Ovary (tissue), 9 donors: ENCODE data around the gene CLNK. TPM values are rescaled to one million over a fixed set of nuclear protein-coding genes. Genes with fewer than 3 reads are reported as not detected.

Experiments
- DNase-seq, 5 donors: peaks; one replicate each; pipeline ENCODE4 v3.0.0-alpha.2; 2019 to 2020
- H3K27ac ChIP-seq, 2 donors: fragments of 200-600 bp; one replicate each; pipeline versions ENCODE4 v1.5.1 to v1.8.0; 2019 to 2022
- H3K27me3 ChIP-seq: fragments of 200-600 bp; one replicate; pipeline ENCODE4 v1.8.0; 2022
- H3K36me3 ChIP-seq: fragments of 200-600 bp; sonication (generic); one replicate; pipeline ENCODE4 v1.5.1; 2019
- H3K4me1 ChIP-seq: one replicate; pipeline ENCODE4 v1.8.1; 2013; ENCODE audit warnings: mild to moderate bottlenecking, moderate library complexity; ENCODE audit not compliant: insufficient read depth
- H3K4me3 ChIP-seq: fragments of 200-600 bp; sonication (generic); one replicate; pipeline ENCODE4 v1.5.1; 2017
- H3K9me3 ChIP-seq, 2 donors: fragments of 200-600 bp in 1 of 2; sonication (generic) in 1 of 2; one replicate each; pipeline versions ENCODE4 v1.5.1 to v1.8.1; 2013 to 2019; ENCODE audit warnings: mild to moderate bottlenecking in 1 of 2, moderate library complexity in 1 of 2
- EP300 ChIP-seq: sonication (generic); formaldehyde crosslinking; IDR thresholded peaks from one replicate; pipeline ENCODE4 v1.6.1; 2017; ENCODE audit warnings: antibody characterized with exemption
- POLR2A ChIP-seq: fragments of 450-650 bp; IDR thresholded peaks from one replicate; pipeline ENCODE4 v1.6.1; 2017; ENCODE audit warnings: antibody characterized with exemption, mild to moderate bottlenecking, moderate library complexity
- WGBS, 3 donors: extraction: QIAGEN DNeasy Blood & Tissue Kit in 1 of 3; methylation state at CpG; one replicate each; pipeline versions ENCODE4 v1.1.5 to v1.1.7; 2013 to 2017; 5-methylcytosine and 5-hydroxymethylcytosine counted together
- intact Hi-C, 4 donors: fragments of 100-400 bp; cut with DNase I; formaldehyde crosslinking; loops; one replicate each; pipeline versions ENCODE4 v1.11.0 to v1.15.1; 2022 to 2023
- polyA plus RNA-seq, 2 donors: library from polyadenylated mRNA; stranded (reverse); fragments of 200-250 nt in 1 of 2; fragments of 350-450 nt in 1 of 2; fragmentation: Illumina TruSeq in 1 of 2; extraction: RNeasy Lipid Tissue Mini Kit (QIAGEN cat#74804) in 1 of 2; gene quantifications; one replicate each; pipeline ENCODE4 v1.2.3, GENCODE V29; 2013 to 2014
- total RNA-seq, 7 donors: library from RNA; depleted of rRNA in 2 of 7; stranded (reverse); fragments of >200 nt in 2 of 7; fragmentation: NEBNext Ultra II Directional in 3 of 7; extraction: Animal tissue kit (Norgen Biotek cat#: 25700) in 3 of 7; gene quantifications; one replicate each; pipeline versions ENCODE4 v1.1.0 to v1.2.4, GENCODE V29; 2016 to 2023
- TF ChIP-seq, protein P1 (sequence below), 3 donors: fragments of 450-650 bp in 2 of 3; fragments of 200-600 bp in 1 of 3; IDR thresholded peaks; one replicate each; pipeline versions ENCODE4 v1.5.1 to v1.8.0; 2016 to 2022; ENCODE audit warnings: antibody characterized with exemption in 3 of 3, mild to moderate bottlenecking in 1 of 3
- donor health status: DM: no; HTN: no; CAD: no; lungs with moderate emphysema.
- donor health status: DM: no; HTN: no; CAD: no.
- donor health status: Bipolar disorder and iron deficiency.
- donor health status: DM: yes; HTN: yes; CAD: no.
- donor health status: DM: no; HTN: no; CAD: no.
- donor health status: DM: yes; HTN: yes; CAD: no.

The CLNK gene
- total and polyA plus RNA-seq, 9 donors: 0.10 to 0.23 (median 0.22) TPM; not detected in 6

DNA sequence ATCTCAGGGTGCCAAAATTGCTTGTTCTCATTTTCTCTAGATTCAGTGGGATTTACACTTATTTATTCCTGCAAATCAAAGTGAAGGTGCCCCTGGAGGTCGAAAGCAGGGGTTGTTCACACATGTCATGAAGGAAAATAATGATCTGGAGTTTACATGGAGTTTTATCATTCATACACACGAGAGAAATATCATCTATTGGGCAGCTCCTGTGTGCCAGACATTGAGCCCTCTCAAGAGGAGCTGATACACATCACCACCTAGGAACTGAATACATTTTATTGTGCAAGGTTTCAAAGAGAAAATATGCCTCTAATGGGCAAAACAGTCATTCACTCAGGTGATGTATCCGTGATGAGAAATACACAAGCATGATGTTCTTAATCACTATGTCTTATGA lies 23.5 kb downstream of the CLNK start:
- DNase-seq: no peak
- H3K36me3 ChIP-seq: no peaks in the 10 kb centered on the region
- H3K9me3 ChIP-seq: no peaks in the 10 kb centered on the region
- H3K27me3 ChIP-seq: no peaks in the 10 kb centered on the region
- no peaks in the 10 kb centered on the region for H3K4me1 ChIP-seq
- no peak for TF ChIP-seq POLR2A
- TF ChIP-seq, protein P1, sequence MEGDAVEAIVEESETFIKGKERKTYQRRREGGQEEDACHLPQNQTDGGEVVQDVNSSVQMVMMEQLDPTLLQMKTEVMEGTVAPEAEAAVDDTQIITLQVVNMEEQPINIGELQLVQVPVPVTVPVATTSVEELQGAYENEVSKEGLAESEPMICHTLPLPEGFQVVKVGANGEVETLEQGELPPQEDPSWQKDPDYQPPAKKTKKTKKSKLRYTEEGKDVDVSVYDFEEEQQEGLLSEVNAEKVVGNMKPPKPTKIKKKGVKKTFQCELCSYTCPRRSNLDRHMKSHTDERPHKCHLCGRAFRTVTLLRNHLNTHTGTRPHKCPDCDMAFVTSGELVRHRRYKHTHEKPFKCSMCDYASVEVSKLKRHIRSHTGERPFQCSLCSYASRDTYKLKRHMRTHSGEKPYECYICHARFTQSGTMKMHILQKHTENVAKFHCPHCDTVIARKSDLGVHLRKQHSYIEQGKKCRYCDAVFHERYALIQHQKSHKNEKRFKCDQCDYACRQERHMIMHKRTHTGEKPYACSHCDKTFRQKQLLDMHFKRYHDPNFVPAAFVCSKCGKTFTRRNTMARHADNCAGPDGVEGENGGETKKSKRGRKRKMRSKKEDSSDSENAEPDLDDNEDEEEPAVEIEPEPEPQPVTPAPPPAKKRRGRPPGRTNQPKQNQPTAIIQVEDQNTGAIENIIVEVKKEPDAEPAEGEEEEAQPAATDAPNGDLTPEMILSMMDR (IDR thresholded peaks at IDR 0.05): no peak
- no peak for TF ChIP-seq EP300
- 80 to 86% (median 83%) methylated on average over 3 of the region's 3 CpGs for WGBS, 3 donors
- H3K27ac ChIP-seq: no peak overlapping the region
- no peak overlapping the region for H3K4me3 ChIP-seq
- intact Hi-C loops: no loop called here

DNA sequence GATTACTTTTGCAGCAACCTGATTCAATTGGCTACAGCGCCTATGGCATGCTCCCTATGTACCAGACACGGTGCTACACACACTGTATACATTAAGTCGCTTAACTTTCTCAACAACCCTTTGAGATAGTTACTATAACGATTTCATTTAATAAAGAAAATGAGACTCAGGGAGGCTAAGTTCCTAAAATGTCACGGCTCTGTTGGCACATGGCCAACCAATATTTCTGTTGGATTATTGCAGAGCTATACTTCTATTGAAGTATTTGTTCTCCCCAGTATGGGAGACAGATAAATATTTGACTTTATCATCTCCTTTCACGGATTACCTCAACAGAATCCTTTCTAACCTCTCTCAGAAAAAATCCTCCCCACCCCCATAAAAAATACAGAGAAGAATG lies 25.3 kb downstream of the CLNK start:
- Histone ChIP-seq H3K4me1 (no peaks in the 10 kb centered on the region), H3K36me3 (no peaks in the 10 kb centered on the region), H3K27me3 (no peaks in the 10 kb centered on the region), H3K9me3 (no peaks in the 10 kb centered on the region), H3K4me3 (no peak overlapping the region), H3K27ac (no peak overlapping the region)
- no peak for DNase-seq
- intact Hi-C loops: no loop called here
- TF ChIP-seq POLR2A: no peak
- TF ChIP-seq EP300: no peak
- TF ChIP-seq, protein P1 (IDR thresholded peaks at IDR 0.05): no peak
- WGBS, 3 donors: 75 to 86% (median 80%) methylated on average over 6 of the region's 6 CpGs

DNA sequence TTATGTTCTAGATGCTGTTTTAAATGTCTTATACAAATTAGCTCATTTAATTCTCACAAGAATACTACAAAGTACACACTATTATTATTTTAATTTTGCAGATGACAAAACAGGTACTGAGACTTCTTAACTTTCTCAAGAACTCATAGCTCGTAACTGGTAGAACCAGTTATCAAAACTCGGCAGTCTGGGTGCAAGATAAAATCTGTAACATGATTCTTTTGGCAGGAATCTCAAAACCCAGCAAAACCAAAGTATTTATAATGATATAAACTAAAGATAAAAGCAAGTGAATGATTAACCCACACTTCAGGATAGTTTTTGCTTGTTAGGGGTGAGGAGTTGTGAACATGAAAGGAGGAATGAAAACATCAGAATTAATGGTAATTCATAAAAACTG lies 27.6 kb downstream of the CLNK start:
- intact Hi-C loops: no loop called here
- H3K4me1 ChIP-seq: no peaks in the 10 kb centered on the region
- H3K9me3 ChIP-seq: no peaks in the 10 kb centered on the region
- H3K36me3 ChIP-seq: no peaks in the 10 kb centered on the region
- H3K27me3 ChIP-seq: no peaks in the 10 kb centered on the region
- 56 to 64% (median 60%) methylated on average over 2 of the region's 2 CpGs for WGBS, 3 donors
- no peak for DNase-seq
- TF ChIP-seq, protein P1 (IDR thresholded peaks at IDR 0.05): no peak
- no peak for TF ChIP-seq POLR2A
- no peak for TF ChIP-seq EP300
- H3K4me3 ChIP-seq: no peak overlapping the region
- no peak overlapping the region for H3K27ac ChIP-seq

DNA sequence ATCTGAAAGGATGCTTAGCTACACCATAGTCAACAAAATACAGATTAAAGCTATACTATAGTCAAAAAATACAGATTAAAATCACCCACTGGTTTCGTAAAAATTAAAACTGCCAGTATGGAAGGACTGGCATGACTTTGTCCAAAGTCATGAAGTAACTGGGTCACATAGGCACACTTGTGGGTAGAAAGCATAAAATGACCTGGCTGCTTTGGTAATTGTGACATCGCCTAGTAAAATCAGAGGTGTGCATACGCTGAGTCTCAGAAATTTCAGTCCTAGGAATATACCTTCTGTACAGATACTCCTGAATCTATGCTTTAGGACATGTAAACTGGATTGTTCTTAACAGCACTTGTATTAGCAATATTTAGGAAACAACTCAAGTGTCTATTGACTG lies 28.1 kb downstream of the CLNK start:
- H3K4me1 ChIP-seq: no peaks in the 10 kb centered on the region
- H3K27me3 ChIP-seq: no peaks in the 10 kb centered on the region
- no peaks in the 10 kb centered on the region for H3K9me3 ChIP-seq
- intact Hi-C loops: no loop called here
- H3K4me3 ChIP-seq: no peak overlapping the region
- 95 to 99% (median 96%) methylated on average over 3 of the region's 3 CpGs for WGBS, 3 donors
- H3K27ac ChIP-seq: no peak overlapping the region
- DNase-seq: no peak
- no peaks in the 10 kb centered on the region for H3K36me3 ChIP-seq
- no peak for TF ChIP-seq EP300
- no peak for TF ChIP-seq POLR2A
- TF ChIP-seq, protein P1 (IDR thresholded peaks at IDR 0.05): no peak

DNA sequence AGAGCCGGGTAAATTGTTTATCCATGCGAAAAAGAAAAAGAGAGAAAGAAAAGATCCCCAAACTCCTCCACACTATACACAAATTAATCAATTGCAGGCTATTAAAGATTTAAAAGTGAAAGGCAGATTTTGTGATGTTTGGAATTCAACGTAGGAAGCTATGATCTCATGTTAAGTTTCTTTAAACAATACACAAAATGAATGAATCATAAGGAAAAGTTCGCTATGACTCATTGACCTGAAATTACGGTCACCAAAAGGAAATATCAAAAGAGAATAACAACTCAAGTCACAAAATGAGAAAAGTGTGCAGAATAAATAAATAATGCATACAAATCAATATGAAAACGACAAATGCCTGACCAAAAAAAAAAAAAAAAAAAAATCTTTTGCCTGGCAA lies 28.6 kb downstream of the CLNK start:
- TF ChIP-seq POLR2A: no peak
- TF ChIP-seq, protein P1 (IDR thresholded peaks at IDR 0.05): no peak
- H3K27me3 ChIP-seq: no peaks in the 10 kb centered on the region
- H3K36me3 ChIP-seq: no peaks in the 10 kb centered on the region
- no peak for DNase-seq
- no peaks in the 10 kb centered on the region for H3K4me1 ChIP-seq
- 64 to 68% (median 64%) methylated on average over 6 of the region's 6 CpGs for WGBS, 3 donors
- H3K9me3 ChIP-seq: no peaks in the 10 kb centered on the region
- no peak overlapping the region for H3K27ac ChIP-seq
- H3K4me3 ChIP-seq: no peak overlapping the region
- intact Hi-C loops: no loop called here
